Thyroid gland (tissue), 4 donors: ENCODE data around the gene ALDH3A2.

Experiments
- POLR2A ChIP-seq, 2 donors: fragments of 450-650 bp; IDR thresholded peaks; one replicate each; pipeline ENCODE4 v1.6.1; 2017; ENCODE audit warnings: antibody characterized with exemption in 2 of 2, mild to moderate bottlenecking in 2 of 2, moderate library complexity in 1 of 2
- TF ChIP-seq, protein P1 (sequence below), 6 experiments: fragments of 200-600 bp in 3 of 6; fragments of 450-650 bp in 3 of 6; sonication (generic) in 3 of 6; IDR thresholded peaks; one replicate each; pipeline ENCODE4 v1.5.1; 2016 to 2019; ENCODE audit warnings: antibody characterized with exemption in 6 of 6, mild to moderate bottlenecking in 2 of 6, inconsistent platforms in 1 of 6, moderate library complexity in 1 of 6

DNA sequence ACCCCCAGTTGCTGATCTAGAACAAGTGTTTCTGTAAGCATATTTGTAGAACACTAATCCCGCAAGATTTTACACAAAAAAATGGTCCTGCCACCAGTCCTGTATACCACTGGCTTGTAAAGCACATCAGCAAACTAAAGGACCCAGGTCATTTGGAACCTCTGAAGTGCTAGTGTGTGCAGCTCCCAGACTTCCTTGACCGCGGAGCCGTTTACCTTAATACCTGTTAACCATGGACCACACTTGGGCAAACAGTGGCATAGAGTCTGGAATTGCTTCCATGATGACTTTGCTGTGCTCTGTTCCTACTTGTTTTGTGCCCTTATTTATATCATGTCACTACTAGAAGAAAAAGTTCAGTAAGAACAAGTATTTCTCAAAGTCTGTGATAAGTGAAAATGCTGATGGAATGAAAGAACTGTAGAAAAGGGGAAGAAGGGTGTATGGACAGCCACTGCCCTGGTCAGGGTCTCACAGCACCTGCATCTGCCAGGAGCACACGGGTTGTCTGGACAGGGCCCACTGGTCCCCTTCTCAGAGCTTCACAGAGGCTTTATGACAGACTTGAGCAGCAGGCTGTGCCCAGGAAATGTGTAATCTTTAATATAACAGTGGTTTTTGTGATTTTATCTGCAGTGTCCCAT is 29.3 kb downstream of the ALDH3A2 start:
- TF ChIP-seq, protein P1, sequence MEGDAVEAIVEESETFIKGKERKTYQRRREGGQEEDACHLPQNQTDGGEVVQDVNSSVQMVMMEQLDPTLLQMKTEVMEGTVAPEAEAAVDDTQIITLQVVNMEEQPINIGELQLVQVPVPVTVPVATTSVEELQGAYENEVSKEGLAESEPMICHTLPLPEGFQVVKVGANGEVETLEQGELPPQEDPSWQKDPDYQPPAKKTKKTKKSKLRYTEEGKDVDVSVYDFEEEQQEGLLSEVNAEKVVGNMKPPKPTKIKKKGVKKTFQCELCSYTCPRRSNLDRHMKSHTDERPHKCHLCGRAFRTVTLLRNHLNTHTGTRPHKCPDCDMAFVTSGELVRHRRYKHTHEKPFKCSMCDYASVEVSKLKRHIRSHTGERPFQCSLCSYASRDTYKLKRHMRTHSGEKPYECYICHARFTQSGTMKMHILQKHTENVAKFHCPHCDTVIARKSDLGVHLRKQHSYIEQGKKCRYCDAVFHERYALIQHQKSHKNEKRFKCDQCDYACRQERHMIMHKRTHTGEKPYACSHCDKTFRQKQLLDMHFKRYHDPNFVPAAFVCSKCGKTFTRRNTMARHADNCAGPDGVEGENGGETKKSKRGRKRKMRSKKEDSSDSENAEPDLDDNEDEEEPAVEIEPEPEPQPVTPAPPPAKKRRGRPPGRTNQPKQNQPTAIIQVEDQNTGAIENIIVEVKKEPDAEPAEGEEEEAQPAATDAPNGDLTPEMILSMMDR (IDR thresholded peaks at IDR 0.05), result no peak
- TF ChIP-seq POLR2A (IDR thresholded peaks at IDR 0.05), result no peak
